Spinal cord (tissue), 10 donors: ENCODE results near the gene ADRB2. TPM values are rescaled to one million over a fixed set of nuclear protein-coding genes. Genes with fewer than 3 reads are reported as not detected.
A peak's percentile ranks its signal among the peaks of the same experiment; 100 is the strongest.

Experiments
- DNase-seq, 6 donors: peaks; one replicate each; pipeline versions ENCODE4 v3.0.0 to v3.0.0-alpha.2; 2013 to 2015; ENCODE audit warnings: low spot score in 6 of 6, low read depth in 4 of 6
- H3K27ac ChIP-seq: one replicate; pipeline ENCODE4 v1.5.1; 2013; ENCODE audit warnings: low read depth, low read length, control low read depth
- H3K27me3 ChIP-seq: one replicate; pipeline ENCODE4 v1.6.1; 2013; ENCODE audit warnings: low read length; ENCODE audit not compliant: control insufficient read depth, insufficient read depth
- H3K36me3 ChIP-seq: one replicate; pipeline ENCODE4 v1.6.1; 2013; ENCODE audit warnings: low read length; ENCODE audit not compliant: control insufficient read depth, insufficient read depth
- H3K4me1 ChIP-seq: one replicate; pipeline ENCODE4 v1.6.1; 2013; ENCODE audit warnings: low read length; ENCODE audit not compliant: control insufficient read depth, insufficient read depth
- H3K4me3 ChIP-seq: one replicate; pipeline ENCODE4 v1.5.1; 2013; ENCODE audit warnings: low read depth, low read length, control low read depth
- H3K9me3 ChIP-seq: one replicate; pipeline ENCODE4 v1.6.1; 2013; ENCODE audit warnings: low read length; ENCODE audit not compliant: control insufficient read depth, insufficient read depth
- WGBS: methylation state at CpG from one replicate; pipeline ENCODE4 v1.1.5; 2013; ENCODE audit warnings: missing lambda C conversion rate; ENCODE audit not compliant: insufficient coverage; 5-methylcytosine and 5-hydroxymethylcytosine counted together
- polyA plus RNA-seq, 2 donors: library from polyadenylated mRNA; unstranded; fragments of 120-200 nt; gene quantifications; one replicate each; pipeline ENCODE4 v1.2.1, GENCODE V29; 2013; ENCODE audit not compliant: insufficient read length in 2 of 2
- total RNA-seq, 2 donors: library from RNA; depleted of rRNA in 1 of 2; stranded (reverse); fragments of 120-200 nt in 1 of 2; fragments of >200 nt in 1 of 2; gene quantifications; one replicate each; pipeline versions ENCODE4 v1.2.3 to v1.2.4, GENCODE V29; 2013 to 2014
- donor health status: healthy.

The ADRB2 gene
- total and polyA plus RNA-seq, 4 donors = 1.9 to 5.0 (median 3.6) TPM

- Histone ChIP-seq H3K27me3 (no peaks in the 10 kb centered on the region), H3K4me3 (no peak overlapping the region), H3K9me3 (no peaks in the 10 kb centered on the region), H3K36me3 (no peaks in the 10 kb centered on the region), H3K27ac (no peak overlapping the region), H3K4me1 (no peaks in the 10 kb centered on the region)
- WGBS = 100% methylated on average over 1 of the region's 1 CpG
- DNase-seq = no peak
These were observed 14.7 kb upstream of the ADRB2 start for GRCh38 chr5:148811756-148812155.

GRCh38 chr5:148815086-148815485 lies 11.3 kb upstream of the ADRB2 start:
- Histone ChIP-seq H3K27ac (no peak overlapping the region), H3K4me3 (no peak overlapping the region), H3K36me3 (no peaks in the 10 kb centered on the region), H3K9me3 (no peaks in the 10 kb centered on the region), H3K27me3 (no peaks in the 10 kb centered on the region), H3K4me1 (peaks cover 5% of the 10 kb centered on the region)
- DNase-seq = peak in 2 of 6 donors; percentile 62 to 71
- WGBS = no CpG with 5 or more reads among the region's 2 CpGs

GRCh38 chr5:148815578-148815977 lies 10.8 kb upstream of the ADRB2 start:
- Histone ChIP-seq H3K27me3 (no peaks in the 10 kb centered on the region), H3K4me1 (peaks cover 5% of the 10 kb centered on the region), H3K4me3 (no peak overlapping the region), H3K9me3 (no peaks in the 10 kb centered on the region), H3K27ac (no peak overlapping the region), H3K36me3 (no peaks in the 10 kb centered on the region)
- DNase-seq = no peak

- Histone ChIP-seq H3K4me1 (peaks cover 5% of the 10 kb centered on the region), H3K27me3 (no peaks in the 10 kb centered on the region), H3K9me3 (no peaks in the 10 kb centered on the region), H3K27ac (no peak overlapping the region), H3K36me3 (no peaks in the 10 kb centered on the region), H3K4me3 (no peak overlapping the region)
- WGBS = no CpG with 5 or more reads among the region's 1 CpG
- no peak for DNase-seq
These were observed 10.1 kb upstream of the ADRB2 start for GRCh38 chr5:148816357-148816756.

GRCh38 chr5:148816782-148817181 lies 9.6 kb upstream of the ADRB2 start:
- WGBS = no CpG with 5 or more reads among the region's 1 CpG
- Histone ChIP-seq H3K27me3 (no peaks in the 10 kb centered on the region), H3K36me3 (no peaks in the 10 kb centered on the region), H3K27ac (no peak overlapping the region), H3K4me1 (peaks cover 5% of the 10 kb centered on the region), H3K4me3 (no peak overlapping the region), H3K9me3 (no peaks in the 10 kb centered on the region)
- DNase-seq = peak in 2 of 6 donors; percentile 29 to 51

- WGBS = no CpG with 5 or more reads among the region's 1 CpG
- DNase-seq = no peak
- no peak overlapping the region for H3K27ac ChIP-seq
- H3K9me3 ChIP-seq = no peaks in the 10 kb centered on the region
- H3K4me1 ChIP-seq = peaks cover 5% of the 10 kb centered on the region
- no peak overlapping the region for H3K4me3 ChIP-seq
- no peaks in the 10 kb centered on the region for H3K27me3 ChIP-seq
- no peaks in the 10 kb centered on the region for H3K36me3 ChIP-seq
These were observed 8.8 kb upstream of the ADRB2 start for GRCh38 chr5:148817606-148818005.

- no peak overlapping the region for H3K27ac ChIP-seq
- WGBS = 14% methylated on average over 2 of the region's 6 CpGs
- no peak overlapping the region for H3K4me3 ChIP-seq
- peaks cover 7% of the 10 kb centered on the region for H3K4me1 ChIP-seq
- H3K36me3 ChIP-seq = no peaks in the 10 kb centered on the region
- peaks cover 7% of the 10 kb centered on the region for H3K27me3 ChIP-seq
- no peaks in the 10 kb centered on the region for H3K9me3 ChIP-seq
- peak in 2 of 6 donors; percentile 21 to 51 for DNase-seq
These were observed 5.7 kb upstream of the ADRB2 start for GRCh38 chr5:148820461-148821395.

- Histone ChIP-seq H3K9me3 (no peaks in the 10 kb centered on the region), H3K27ac (no peak overlapping the region), H3K4me3 (no peak overlapping the region), H3K36me3 (no peaks in the 10 kb centered on the region), H3K4me1 (peaks cover 16% of the 10 kb centered on the region), H3K27me3 (peaks cover 11% of the 10 kb centered on the region)
- DNase-seq = no peak
- no CpG with 5 or more reads among the region's 2 CpGs for WGBS
These were observed 2.5 kb upstream of the ADRB2 start for GRCh38 chr5:148823871-148824270.

GRCh38 chr5:148825716-148826052 lies 727 bp upstream of the ADRB2 start:
- Histone ChIP-seq H3K36me3 (no peaks in the 10 kb centered on the region), H3K4me3 (peak overlapping the region; percentile 68), H3K4me1 (peaks cover 16% of the 10 kb centered on the region), H3K27ac (peak overlapping the region; percentile 67), H3K9me3 (no peaks in the 10 kb centered on the region), H3K27me3 (peaks cover 11% of the 10 kb centered on the region)
- WGBS = 2% methylated on average over 9 of the region's 9 CpGs
- DNase-seq = peak in 2 of 6 donors; percentile 14 to 58

- no peaks in the 10 kb centered on the region for H3K9me3 ChIP-seq
- peak overlapping the region; percentile 19 for H3K27ac ChIP-seq
- peak overlapping the region; percentile 68 for H3K4me3 ChIP-seq
These were observed 294 bp downstream of the ADRB2 start for GRCh38 chr5:148826739-148827070.

More at GRCh38 chr5:148826739-148827070, 294 bp downstream of the ADRB2 start:
- Histone ChIP-seq H3K36me3 (no peaks in the 10 kb centered on the region), H3K4me1 (peaks cover 16% of the 10 kb centered on the region), H3K27me3 (peaks cover 11% of the 10 kb centered on the region)
- DNase-seq = no peak
- WGBS = 7% methylated on average over 25 of the region's 28 CpGs
